HUES48 (cell line): ENCODE measurements around the gene FOXD3.
A peak's percentile ranks its signal among the peaks of the same experiment; 100 is the strongest.

Experiments
- H3K27ac ChIP-seq: one replicate; pipeline ENCODE4 v1.7.0; 2013; ENCODE audit warnings: low read depth, low read length, inconsistent platforms
- H3K27me3 ChIP-seq: 2 replicates; pipeline ENCODE4 v1.6.1; 2013; ENCODE audit warnings: mild to moderate bottlenecking, low read length; ENCODE audit not compliant: control insufficient read depth, insufficient read depth
- H3K36me3 ChIP-seq: 2 replicates; pipeline ENCODE4 v1.6.1; 2013; ENCODE audit warnings: low read length; ENCODE audit not compliant: control insufficient read depth, insufficient read depth
- H3K4me1 ChIP-seq: 2 replicates; pipeline ENCODE4 v1.6.1; 2013; ENCODE audit warnings: mild to moderate bottlenecking, low read length; ENCODE audit not compliant: control insufficient read depth, insufficient read depth
- H3K4me3 ChIP-seq: 2 replicates; pipeline ENCODE4 v1.5.1; 2013; ENCODE audit warnings: mild to moderate bottlenecking, low read depth, low read length
- H3K9ac ChIP-seq: 2 replicates; pipeline ENCODE4 v1.6.1; 2013; ENCODE audit warnings: mild to moderate bottlenecking, low read depth, low read length, moderate library complexity
- H3K9me3 ChIP-seq: 2 replicates; pipeline ENCODE4 v1.6.1; 2013; ENCODE audit warnings: low read length; ENCODE audit not compliant: control insufficient read depth, insufficient read depth

Gene FOXD3

GRCh38 chr1:63363014-63363413 lies 40.6 kb downstream of the FOXD3 start:
- Histone ChIP-seq H3K36me3 (no peaks in the 10 kb centered on the region), H3K9me3 (no peaks in the 10 kb centered on the region), H3K9ac (no peak overlapping the region), H3K4me1 (peaks cover 7% of the 10 kb centered on the region), H3K27ac (no peak overlapping the region), H3K27me3 (peaks cover 9% of the 10 kb centered on the region; the same call in 1 of the 2 replicates), H3K4me3 (no peak overlapping the region)

- peaks cover 11% of the 10 kb centered on the region for H3K36me3 ChIP-seq
- H3K4me1 ChIP-seq = peaks cover 7% of the 10 kb centered on the region
- peak overlapping the region; percentile 96 for H3K4me3 ChIP-seq
- peak overlapping the region; percentile 54 for H3K27ac ChIP-seq
- no peak overlapping the region for H3K9ac ChIP-seq
- H3K27me3 ChIP-seq = peaks cover 9% of the 10 kb centered on the region; the same call in 1 of the 2 replicates
- no peaks in the 10 kb centered on the region for H3K9me3 ChIP-seq
Measured at GRCh38 chr1:63366908-63367214, 44.5 kb downstream of the FOXD3 start.

DNA sequence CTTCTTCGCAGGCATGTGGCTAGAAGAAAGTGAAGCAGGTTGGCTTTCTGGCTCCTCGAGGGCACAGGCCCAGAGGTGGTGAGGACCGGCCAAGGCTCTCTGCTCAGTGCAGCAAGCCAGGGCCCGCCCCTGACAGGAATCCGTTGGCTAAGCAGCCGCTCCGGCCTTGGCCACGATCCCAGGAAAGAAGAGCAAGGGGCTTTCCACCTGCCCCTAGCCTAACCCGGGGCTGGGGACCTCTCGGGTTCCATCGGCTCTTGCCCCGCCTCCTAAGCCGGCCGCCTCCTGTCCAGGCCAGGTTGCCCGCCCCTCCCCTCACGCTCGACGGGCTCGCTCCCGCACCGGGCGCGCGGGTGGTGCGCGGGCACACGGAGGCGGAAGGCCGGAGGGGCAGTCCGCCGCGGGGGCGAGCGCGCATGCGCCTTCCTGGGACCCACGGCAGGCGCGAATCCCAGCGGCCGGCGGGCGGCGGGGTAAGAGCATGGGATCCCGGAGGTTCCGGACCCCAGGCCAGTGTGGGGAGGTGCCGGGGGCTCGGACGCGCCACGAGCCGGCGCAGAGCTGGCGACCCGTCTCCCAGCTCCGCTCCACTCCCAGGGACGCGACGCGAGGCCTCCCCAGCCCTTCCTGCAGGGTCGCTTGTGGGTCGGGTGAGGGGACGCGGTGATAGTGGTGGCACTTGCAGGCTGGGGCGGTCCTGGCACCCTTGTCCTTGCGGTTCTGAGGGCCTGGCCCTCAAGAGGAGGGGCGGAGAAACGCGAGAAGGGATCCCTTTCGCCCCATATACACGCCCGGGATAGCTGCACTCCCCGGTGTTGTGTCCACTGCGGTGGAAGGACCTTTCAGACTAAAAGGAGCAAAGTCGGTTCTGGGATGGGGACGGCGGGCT lies 45.1 kb downstream of the FOXD3 start, which contains the start of gene ALG6:
Gene ALG6 (plus strand): TSS at position 413 of the 889 bp plus-strand sequence. CDS start 3,351 bp downstream, outside the sequence.
- Histone ChIP-seq H3K36me3 (peaks cover 17% of the 10 kb centered on the region), H3K27me3 (peaks cover 9% of the 10 kb centered on the region; the same call in 1 of the 2 replicates), H3K9me3 (no peaks in the 10 kb centered on the region), H3K4me1 (peaks cover 7% of the 10 kb centered on the region), H3K9ac (peak within 1 kb of the TSS; percentile 86), H3K4me3 (peak within 1 kb of the TSS; percentile 96), H3K27ac (peak within 1 kb of the TSS; percentile 83)

DNA sequence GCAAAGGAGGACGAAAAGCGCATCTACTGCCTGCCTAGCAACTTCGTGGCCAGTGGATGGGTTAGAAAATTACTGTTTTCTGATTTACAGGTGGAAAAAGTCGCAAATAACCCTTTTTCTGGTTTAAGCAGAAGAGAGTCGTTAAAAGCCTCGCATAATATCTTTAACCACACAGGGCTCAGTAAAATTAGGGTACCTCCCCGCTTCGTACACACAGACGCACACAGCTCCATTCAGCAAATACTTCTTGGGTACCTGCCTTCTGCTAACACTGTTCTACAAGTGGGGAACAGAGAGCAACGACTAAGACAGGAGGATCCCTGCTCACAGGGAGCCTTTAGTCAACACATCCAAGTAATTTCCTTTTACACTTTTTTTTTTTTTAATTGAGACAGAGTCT lies 45.8 kb downstream of the FOXD3 start:
- peaks cover 17% of the 10 kb centered on the region for H3K36me3 ChIP-seq
- H3K27ac ChIP-seq = peak overlapping the region; percentile 83

More for the DNA sequence above, 45.8 kb downstream of the FOXD3 start:
- Histone ChIP-seq H3K9ac (peak overlapping the region; percentile 86), H3K27me3 (peaks cover 9% of the 10 kb centered on the region; the same call in 1 of the 2 replicates), H3K4me3 (peak overlapping the region; percentile 96), H3K4me1 (peaks cover 7% of the 10 kb centered on the region), H3K9me3 (no peaks in the 10 kb centered on the region)
